ENCODE measurements around the gene PSPN.

The PSPN gene

GRCh38 chr19:6375411-6376010 lies at the start of gene PSPN:
Gene PSPN (minus strand): TSS chr19:6375933. CDS start chr19:6375849, 84 bp downstream.
- in situ Hi-C loops (cut with HindIII; ENCODE audit: low sequenced_read_pairs): no loop called here

GRCh38 chr19:6424939-6425731 lies 49.4 kb upstream of the PSPN start:
- in situ Hi-C loops (cut with HindIII; ENCODE audit: low sequenced_read_pairs): no loop called here

- in situ Hi-C loops (cut with HindIII; ENCODE audit: low sequenced_read_pairs): no loop called here
Observed at GRCh38 chr19:6424195-6424938, 48.6 kb upstream of the PSPN start, which contains the start of gene KHSRP. Gene KHSRP (minus strand): TSS chr19:6424811. CDS start chr19:6424701, 110 bp downstream.

- in situ Hi-C loops (cut with HindIII; ENCODE audit: low sequenced_read_pairs): no loop called here
Observed at GRCh38 chr19:6423499-6424194, 47.9 kb upstream of the PSPN start.

GRCh38 chr19:6421075-6422014 lies 45.6 kb upstream of the PSPN start:
- in situ Hi-C loops (cut with HindIII; ENCODE audit: low sequenced_read_pairs): no loop called here

- in situ Hi-C loops (cut with HindIII; ENCODE audit: low sequenced_read_pairs): no loop called here
Observed at GRCh38 chr19:6418562-6418932, 42.8 kb upstream of the PSPN start.

- in situ Hi-C loops (cut with HindIII; ENCODE audit: low sequenced_read_pairs): no loop called here
Observed at GRCh38 chr19:6417713-6418561, 42.2 kb upstream of the PSPN start.

- in situ Hi-C loops (cut with HindIII; ENCODE audit: low sequenced_read_pairs): no loop called here
Observed at GRCh38 chr19:6416658-6417405, 41.1 kb upstream of the PSPN start.

- in situ Hi-C loops (cut with HindIII; ENCODE audit: low sequenced_read_pairs): no loop called here
Observed at GRCh38 chr19:6415591-6416190, 40.0 kb upstream of the PSPN start.

GRCh38 chr19:6414793-6415590 lies 39.3 kb upstream of the PSPN start:
- in situ Hi-C loops (cut with HindIII; ENCODE audit: low sequenced_read_pairs): no loop called here

GRCh38 chr19:6413721-6414643 lies 38.2 kb upstream of the PSPN start:
- in situ Hi-C loops (cut with HindIII; ENCODE audit: low sequenced_read_pairs): no loop called here

GRCh38 chr19:6413291-6413690 lies 37.6 kb upstream of the PSPN start:
- in situ Hi-C loops (cut with HindIII; ENCODE audit: low sequenced_read_pairs): no loop called here

- in situ Hi-C loops (cut with HindIII; ENCODE audit: low sequenced_read_pairs): no loop called here
Observed at GRCh38 chr19:6412447-6413091, 36.8 kb upstream of the PSPN start.

- in situ Hi-C loops (cut with HindIII; ENCODE audit: low sequenced_read_pairs): no loop called here
Observed at GRCh38 chr19:6412061-6412446, 36.3 kb upstream of the PSPN start.

GRCh38 chr19:6409346-6409745 lies 33.6 kb upstream of the PSPN start:
- in situ Hi-C loops (cut with HindIII; ENCODE audit: low sequenced_read_pairs): no loop called here

- in situ Hi-C loops (cut with HindIII; ENCODE audit: low sequenced_read_pairs): no loop called here
Observed at GRCh38 chr19:6406401-6406800, 30.7 kb upstream of the PSPN start.

All from DLD1 (cell line).